Effector CD4-positive, alpha-beta T cell (primary cell): ENCODE data around the gene TLX3.
"Not testable (repeated sequence)": the region's sequence is repeated elsewhere in the genome, so short reads cannot be mapped to it uniquely, and the experiment has no call there.

Experiments used
- DNase-seq: peaks from one replicate; pipeline ENCODE4 v3.0.0-alpha.2; 2020

The TLX3 gene

GRCh38 chr5:171323806-171324632 is 15.0 kb downstream of the TLX3 start:
- no peak for DNase-seq

- DNase-seq = no peak
These were observed 21.0 kb downstream of the TLX3 start for GRCh38 chr5:171330021-171330420.

DNA sequence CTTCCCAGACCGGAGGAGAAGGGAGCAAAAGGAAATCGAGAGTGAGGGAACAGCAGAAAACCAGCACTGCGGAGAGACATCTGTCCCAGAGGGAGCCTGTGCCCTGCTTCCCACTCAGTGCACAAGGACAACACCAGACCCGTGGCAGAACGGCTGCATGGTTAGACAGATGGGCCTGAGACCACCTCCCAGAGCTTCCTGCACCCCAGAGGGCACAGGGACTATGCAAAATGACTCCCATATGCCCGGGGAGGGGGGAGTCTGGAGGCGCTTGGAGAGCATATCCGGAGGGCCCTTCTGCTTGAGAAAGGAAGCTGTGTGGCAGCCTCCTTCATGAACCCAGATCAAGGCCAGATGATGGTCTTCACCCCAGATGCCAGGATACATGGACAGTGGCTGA is 26.6 kb downstream of the TLX3 start:
- DNase-seq = no peak

- DNase-seq = no peak
These were observed 27.6 kb downstream of the TLX3 start for GRCh38 chr5:171336521-171337209.

GRCh38 chr5:171337210-171337569 is 28.1 kb downstream of the TLX3 start:
- DNase-seq = no peak

- DNase-seq = no peak
These were observed 31.0 kb downstream of the TLX3 start for GRCh38 chr5:171340042-171340441.

GRCh38 chr5:171340491-171340890 is 31.4 kb downstream of the TLX3 start:
- no peak for DNase-seq

DNA sequence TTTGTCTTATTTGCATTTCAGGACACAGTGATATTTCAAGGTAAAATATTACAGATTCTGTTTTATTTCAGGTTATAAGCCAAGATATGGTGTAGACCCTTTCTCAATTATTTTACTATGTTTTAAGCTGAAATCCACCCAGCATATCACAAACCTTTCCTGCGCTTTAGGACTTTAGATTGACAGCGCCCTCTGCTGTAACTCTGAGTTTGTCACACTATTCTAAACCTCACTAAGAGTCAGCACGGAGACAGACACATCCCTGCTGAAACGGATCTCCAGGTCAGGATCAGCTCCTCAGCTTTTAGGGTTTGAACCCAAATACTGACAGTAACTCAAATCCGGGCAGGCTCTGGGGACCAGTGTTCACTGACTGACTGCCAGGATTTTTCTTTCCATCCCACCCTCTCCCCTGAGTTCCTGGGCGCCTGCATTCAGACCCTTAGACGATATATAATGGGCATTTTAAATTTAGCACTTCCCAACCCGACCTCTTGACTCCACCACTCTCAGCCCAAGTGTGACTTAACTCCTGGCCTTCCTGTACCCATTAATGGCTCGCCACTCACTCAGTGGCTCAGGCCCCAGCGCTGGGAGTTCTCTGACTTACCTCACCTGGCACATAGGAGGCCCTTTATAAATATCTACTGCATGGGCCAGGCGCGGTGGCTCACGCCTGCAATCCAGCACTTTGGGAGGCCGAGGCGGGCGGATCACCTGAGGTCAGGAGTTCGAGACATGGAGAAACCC is 33.5 kb downstream of the TLX3 start:
- no peak for DNase-seq

- DNase-seq = no peak
These were observed 36.0 kb downstream of the TLX3 start for GRCh38 chr5:171344936-171345608.

DNA sequence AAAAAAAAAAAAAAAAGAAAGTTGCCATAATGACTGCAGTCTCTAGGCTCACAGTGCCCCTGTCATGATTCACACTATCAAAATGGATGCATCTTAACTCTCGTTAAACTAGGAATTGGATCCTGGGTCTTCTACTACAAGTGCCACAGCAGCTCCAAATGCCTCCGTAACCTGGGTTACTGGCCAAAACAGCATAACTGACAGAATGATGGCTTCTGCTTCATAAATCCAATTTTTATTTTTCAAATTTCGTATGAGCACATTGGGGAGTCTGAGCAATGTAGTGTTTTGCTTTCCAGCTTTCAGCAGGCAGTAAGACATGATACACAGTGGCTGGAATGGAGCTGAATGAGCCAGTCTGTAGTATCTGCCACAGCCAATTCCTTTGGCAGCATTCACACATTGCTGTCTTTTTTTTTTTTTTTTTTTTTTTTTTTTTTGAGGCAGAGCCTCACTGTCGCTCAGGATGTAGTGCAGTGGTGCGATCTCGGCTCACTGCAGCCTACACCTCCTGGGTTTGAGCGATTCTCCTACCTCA is 42.6 kb downstream of the TLX3 start:
- DNase-seq = no peak

- DNase-seq = no peak
These were observed 46.3 kb downstream of the TLX3 start for GRCh38 chr5:171355302-171355724.

GRCh38 chr5:171357843-171358242 is 48.8 kb downstream of the TLX3 start:
- no peak for DNase-seq

GRCh38 chr5:171361151-171361550 is 52.1 kb downstream of the TLX3 start:
- not testable (repeated sequence) for DNase-seq
